ENCODE measurements around the gene AFMID.

Gene AFMID

GRCh38 chr17:78144736-78145641 lies 42.2 kb upstream of the AFMID start:
- Histone ChIP-seq H3K9ac (ENCODE audit: low read length) (peak overlapping the region; percentile 39), H3K4me1 (ENCODE audit: control insufficient read depth, insufficient read depth, low read length) (peaks cover 70% of the 10 kb centered on the region), H3K36me3 (ENCODE audit: control insufficient read depth, insufficient read depth, low read length) (no peaks in the 10 kb centered on the region), H3K9me3 (ENCODE audit: control insufficient read depth, low read length) (no peaks in the 10 kb centered on the region), H3K27me3 (ENCODE audit: control insufficient read depth, insufficient read depth, low read length) (no peaks in the 10 kb centered on the region), H3K4me3 (ENCODE audit: low read length) (no peak overlapping the region)

GRCh38 chr17:78146471-78146869 lies 40.7 kb upstream of the AFMID start:
- H3K27me3 ChIP-seq (ENCODE audit: control insufficient read depth, insufficient read depth, low read length) = no peaks in the 10 kb centered on the region
- no peaks in the 10 kb centered on the region for H3K36me3 ChIP-seq (ENCODE audit: control insufficient read depth, insufficient read depth, low read length)
- H3K9ac ChIP-seq (ENCODE audit: low read length) = no peak overlapping the region
- no peaks in the 10 kb centered on the region for H3K9me3 ChIP-seq (ENCODE audit: control insufficient read depth, low read length)
- H3K4me1 ChIP-seq (ENCODE audit: control insufficient read depth, insufficient read depth, low read length) = peaks cover 66% of the 10 kb centered on the region
- H3K4me3 ChIP-seq (ENCODE audit: low read length) = no peak overlapping the region

DNA sequence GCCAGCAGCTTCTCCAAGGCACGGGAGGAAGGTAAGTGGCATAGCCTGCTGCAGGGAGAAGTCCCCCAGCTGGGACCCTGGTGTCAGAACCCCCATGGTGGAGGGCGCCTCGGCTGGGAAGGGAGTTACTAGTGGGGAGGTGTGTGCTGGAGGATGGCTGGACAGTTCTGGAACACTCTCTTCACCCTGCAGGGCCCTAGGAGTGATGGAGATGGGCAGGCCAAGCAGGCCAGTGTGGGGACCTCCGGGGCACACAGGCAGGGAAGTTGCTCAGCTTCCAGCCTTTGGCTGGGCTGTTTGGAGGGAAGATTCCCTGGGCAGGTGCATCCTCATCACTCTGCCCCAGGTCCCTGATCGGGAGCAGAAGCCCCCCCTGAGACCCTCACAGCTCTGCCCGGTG lies 40.3 kb upstream of the AFMID start:
- Histone ChIP-seq H3K9me3 (ENCODE audit: control insufficient read depth, low read length) (no peaks in the 10 kb centered on the region), H3K9ac (ENCODE audit: low read length) (peak overlapping the region; percentile 50), H3K4me3 (ENCODE audit: low read length) (no peak overlapping the region), H3K4me1 (ENCODE audit: control insufficient read depth, insufficient read depth, low read length) (peaks cover 66% of the 10 kb centered on the region), H3K27me3 (ENCODE audit: control insufficient read depth, insufficient read depth, low read length) (no peaks in the 10 kb centered on the region), H3K36me3 (ENCODE audit: control insufficient read depth, insufficient read depth, low read length) (no peaks in the 10 kb centered on the region)

DNA sequence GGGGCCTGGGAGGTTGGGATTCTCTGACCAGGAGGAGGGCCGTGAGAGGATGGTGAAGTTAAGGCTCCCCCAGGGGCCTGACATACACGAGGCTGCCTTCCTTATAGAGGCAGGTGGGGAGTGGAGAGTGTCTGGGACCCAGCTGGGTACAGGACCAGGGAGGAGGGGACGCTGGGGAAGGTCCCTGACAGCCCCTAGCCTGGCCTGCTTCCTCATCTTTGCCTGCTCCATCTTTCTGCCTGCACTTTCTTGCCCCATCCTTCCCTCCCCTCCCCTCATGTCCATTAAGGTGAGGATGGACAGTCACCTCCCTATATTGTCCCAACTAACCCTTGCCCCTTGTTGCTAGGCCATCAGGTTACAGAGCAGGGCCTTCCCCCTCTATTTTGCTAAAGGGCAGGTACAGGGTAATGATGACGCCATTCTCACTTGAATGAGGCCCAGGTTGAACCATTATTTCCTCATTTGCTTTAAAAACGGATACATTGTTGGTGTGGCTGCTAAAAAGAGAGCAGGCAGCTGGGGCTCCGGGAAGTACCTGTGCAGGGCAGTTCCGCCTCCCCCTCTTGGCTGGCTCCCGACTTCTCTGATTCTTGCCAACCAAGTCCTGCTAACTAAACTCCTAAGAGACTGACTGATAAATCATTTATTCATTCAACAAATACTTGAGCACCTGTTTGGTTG lies 39.7 kb upstream of the AFMID start:
- Histone ChIP-seq H3K9me3 (ENCODE audit: control insufficient read depth, low read length) (no peaks in the 10 kb centered on the region), H3K4me3 (ENCODE audit: low read length) (no peak overlapping the region), H3K4me1 (ENCODE audit: control insufficient read depth, insufficient read depth, low read length) (peaks cover 62% of the 10 kb centered on the region), H3K27me3 (ENCODE audit: control insufficient read depth, insufficient read depth, low read length) (no peaks in the 10 kb centered on the region), H3K9ac (ENCODE audit: low read length) (peak overlapping the region; percentile 50), H3K36me3 (ENCODE audit: control insufficient read depth, insufficient read depth, low read length) (no peaks in the 10 kb centered on the region)

GRCh38 chr17:78148286-78149016 lies 38.7 kb upstream of the AFMID start:
- H3K9ac ChIP-seq (ENCODE audit: low read length) = no peak overlapping the region
- no peaks in the 10 kb centered on the region for H3K36me3 ChIP-seq (ENCODE audit: control insufficient read depth, insufficient read depth, low read length)
- peaks cover 59% of the 10 kb centered on the region for H3K4me1 ChIP-seq (ENCODE audit: control insufficient read depth, insufficient read depth, low read length)
- no peak overlapping the region for H3K4me3 ChIP-seq (ENCODE audit: low read length)
- H3K27me3 ChIP-seq (ENCODE audit: control insufficient read depth, insufficient read depth, low read length) = no peaks in the 10 kb centered on the region
- no peaks in the 10 kb centered on the region for H3K9me3 ChIP-seq (ENCODE audit: control insufficient read depth, low read length)

GRCh38 chr17:78151514-78152008 lies 35.6 kb upstream of the AFMID start:
- H3K4me1 ChIP-seq (ENCODE audit: control insufficient read depth, insufficient read depth, low read length) = peaks cover 28% of the 10 kb centered on the region
- no peaks in the 10 kb centered on the region for H3K27me3 ChIP-seq (ENCODE audit: control insufficient read depth, insufficient read depth, low read length)
- no peaks in the 10 kb centered on the region for H3K9me3 ChIP-seq (ENCODE audit: control insufficient read depth, low read length)
- no peak overlapping the region for H3K4me3 ChIP-seq (ENCODE audit: low read length)
- no peaks in the 10 kb centered on the region for H3K36me3 ChIP-seq (ENCODE audit: control insufficient read depth, insufficient read depth, low read length)
- H3K9ac ChIP-seq (ENCODE audit: low read length) = no peak overlapping the region

DNA sequence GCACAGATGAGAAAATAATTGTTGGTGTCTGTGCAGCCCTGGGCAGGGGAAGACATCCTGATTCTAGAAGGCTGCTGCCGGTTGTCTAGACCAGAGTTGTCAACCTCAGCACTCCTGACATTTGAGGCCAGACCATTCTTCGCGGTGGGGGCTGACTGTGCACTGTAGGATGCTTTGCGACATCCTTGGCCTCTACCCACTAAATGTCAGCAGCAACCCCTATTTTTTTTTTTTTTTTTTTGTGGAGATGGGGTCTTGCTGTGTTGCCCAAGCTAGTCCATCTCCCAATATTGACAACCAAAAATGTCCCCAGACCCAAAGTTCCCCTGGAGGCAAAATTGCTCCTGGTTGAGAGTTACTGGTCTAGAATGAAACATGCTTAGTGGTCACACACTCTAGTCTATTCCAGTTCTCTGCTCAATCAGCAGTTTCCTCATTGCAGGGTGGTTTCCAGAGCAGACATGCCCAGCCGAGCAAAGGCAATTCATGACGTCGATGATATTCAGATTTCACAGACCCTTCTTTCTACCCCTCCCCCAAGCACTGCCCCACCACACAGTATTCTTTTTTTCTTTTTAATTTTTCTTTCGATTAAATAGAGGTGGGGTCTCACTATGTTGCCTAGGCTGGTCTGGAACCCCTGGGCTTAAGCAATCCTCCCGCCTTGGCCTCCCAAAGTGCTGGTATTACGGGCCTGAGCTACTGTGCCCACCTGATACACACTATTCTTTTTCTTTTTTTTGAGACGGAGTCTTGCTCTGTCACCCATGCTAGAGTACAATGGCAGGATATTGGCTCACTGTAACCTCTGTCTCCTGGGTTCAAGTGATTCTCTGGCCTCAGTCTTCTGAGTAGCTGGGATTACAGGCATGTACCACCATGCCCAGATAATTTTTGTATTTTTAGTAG lies 32.0 kb upstream of the AFMID start:
- peaks cover 13% of the 10 kb centered on the region for H3K4me1 ChIP-seq (ENCODE audit: control insufficient read depth, insufficient read depth, low read length)
- H3K4me3 ChIP-seq (ENCODE audit: low read length) = no peak overlapping the region
- H3K9me3 ChIP-seq (ENCODE audit: control insufficient read depth, low read length) = no peaks in the 10 kb centered on the region
- H3K27me3 ChIP-seq (ENCODE audit: control insufficient read depth, insufficient read depth, low read length) = no peaks in the 10 kb centered on the region
- no peak overlapping the region for H3K9ac ChIP-seq (ENCODE audit: low read length)
- no peaks in the 10 kb centered on the region for H3K36me3 ChIP-seq (ENCODE audit: control insufficient read depth, insufficient read depth, low read length)

- Histone ChIP-seq H3K27me3 (ENCODE audit: control insufficient read depth, insufficient read depth, low read length) (no peaks in the 10 kb centered on the region), H3K36me3 (ENCODE audit: control insufficient read depth, insufficient read depth, low read length) (no peaks in the 10 kb centered on the region), H3K9me3 (ENCODE audit: control insufficient read depth, low read length) (no peaks in the 10 kb centered on the region), H3K4me3 (ENCODE audit: low read length) (no peak overlapping the region), H3K9ac (ENCODE audit: low read length) (no peak overlapping the region), H3K4me1 (ENCODE audit: control insufficient read depth, insufficient read depth, low read length) (peaks cover 8% of the 10 kb centered on the region)
Observed at GRCh38 chr17:78159575-78160158, 27.5 kb upstream of the AFMID start.

DNA sequence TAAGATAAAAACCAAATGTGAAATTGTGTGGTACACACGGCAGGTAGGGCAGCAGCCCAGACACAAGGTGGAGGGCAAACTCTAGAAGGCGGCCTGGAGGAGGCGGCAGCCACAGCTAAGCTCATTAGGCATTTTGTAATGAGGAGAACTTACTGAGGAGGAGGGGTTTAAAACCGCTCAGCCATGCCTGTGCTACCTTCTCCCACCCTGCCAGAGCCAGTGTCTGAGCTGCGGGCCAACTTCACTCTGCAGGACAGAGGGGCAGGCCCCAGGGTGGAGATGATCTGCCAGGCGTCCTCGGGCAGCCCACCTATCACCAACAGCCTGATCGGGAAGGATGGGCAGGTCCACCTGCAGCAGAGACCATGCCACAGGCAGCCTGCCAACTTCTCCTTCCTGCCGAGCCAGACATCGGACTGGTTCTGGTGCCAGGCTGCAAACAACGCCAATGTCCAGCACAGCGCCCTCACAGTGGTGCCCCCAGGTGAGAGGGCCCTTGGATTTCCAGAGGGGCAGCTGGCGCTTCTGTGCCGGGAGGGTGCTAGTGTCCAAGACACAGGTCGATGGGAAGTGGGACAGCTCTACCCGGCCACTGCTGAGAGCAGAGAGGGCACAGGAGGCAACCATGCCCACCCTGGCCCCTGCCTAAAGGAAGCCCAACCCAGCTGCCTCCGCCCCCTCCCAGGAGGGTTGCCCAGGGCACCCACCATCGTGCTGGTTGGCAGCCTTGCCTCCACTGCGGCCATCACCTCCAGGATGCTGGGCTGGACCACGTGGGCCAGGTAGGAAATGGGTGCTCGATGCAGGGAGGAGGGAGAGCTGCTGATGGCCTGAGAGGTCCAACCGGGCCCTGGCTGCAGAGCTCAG lies 23.0 kb upstream of the AFMID start:
- H3K4me3 ChIP-seq (ENCODE audit: low read length) = no peak overlapping the region
- H3K36me3 ChIP-seq (ENCODE audit: control insufficient read depth, insufficient read depth, low read length) = no peaks in the 10 kb centered on the region
- no peaks in the 10 kb centered on the region for H3K27me3 ChIP-seq (ENCODE audit: control insufficient read depth, insufficient read depth, low read length)
- H3K9ac ChIP-seq (ENCODE audit: low read length) = no peak overlapping the region
- peaks cover 14% of the 10 kb centered on the region for H3K4me1 ChIP-seq (ENCODE audit: control insufficient read depth, insufficient read depth, low read length)
- no peaks in the 10 kb centered on the region for H3K9me3 ChIP-seq (ENCODE audit: control insufficient read depth, low read length)

- Histone ChIP-seq H3K27me3 (ENCODE audit: control insufficient read depth, insufficient read depth, low read length) (no peaks in the 10 kb centered on the region), H3K9ac (ENCODE audit: low read length) (no peak overlapping the region), H3K4me1 (ENCODE audit: control insufficient read depth, insufficient read depth, low read length) (peaks cover 20% of the 10 kb centered on the region)
Observed at GRCh38 chr17:78164748-78165607, 22.2 kb upstream of the AFMID start.

More at GRCh38 chr17:78164748-78165607, 22.2 kb upstream of the AFMID start:
- Histone ChIP-seq H3K36me3 (ENCODE audit: control insufficient read depth, insufficient read depth, low read length) (no peaks in the 10 kb centered on the region), H3K4me3 (ENCODE audit: low read length) (no peak overlapping the region), H3K9me3 (ENCODE audit: control insufficient read depth, low read length) (no peaks in the 10 kb centered on the region)
